ENCODE measurements around the gene USP53. TPM values are rescaled to one million over a fixed set of nuclear protein-coding genes. Genes with fewer than 3 reads are reported as not detected.
A peak's percentile ranks its signal among the peaks of the same experiment; 100 is the strongest.

The USP53 gene
- total RNA-seq, 3 donors from 2014 or later: 57.7 to 118 (median 67.6) TPM

DNA sequence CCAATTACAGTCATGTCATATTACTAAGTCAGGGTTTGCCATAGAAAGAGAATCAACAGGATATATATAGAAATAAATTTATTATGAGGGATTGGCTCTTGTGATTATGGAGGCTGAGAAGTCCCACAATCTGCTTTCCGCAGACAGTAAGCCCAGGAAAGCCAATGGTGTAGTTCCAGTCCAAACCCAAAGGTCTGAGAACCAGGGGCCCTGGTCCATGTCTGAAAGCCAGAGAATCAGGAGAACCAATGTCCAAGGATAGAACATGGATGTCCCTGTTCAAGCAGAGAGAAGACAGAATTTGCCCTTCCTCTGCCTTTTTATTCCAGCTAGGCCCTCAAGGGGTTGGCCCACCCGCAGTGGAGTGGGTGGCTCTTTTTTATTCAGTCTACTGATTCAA, 83.8 kb downstream of the USP53 start:
- no peak for DNase-seq

DNA sequence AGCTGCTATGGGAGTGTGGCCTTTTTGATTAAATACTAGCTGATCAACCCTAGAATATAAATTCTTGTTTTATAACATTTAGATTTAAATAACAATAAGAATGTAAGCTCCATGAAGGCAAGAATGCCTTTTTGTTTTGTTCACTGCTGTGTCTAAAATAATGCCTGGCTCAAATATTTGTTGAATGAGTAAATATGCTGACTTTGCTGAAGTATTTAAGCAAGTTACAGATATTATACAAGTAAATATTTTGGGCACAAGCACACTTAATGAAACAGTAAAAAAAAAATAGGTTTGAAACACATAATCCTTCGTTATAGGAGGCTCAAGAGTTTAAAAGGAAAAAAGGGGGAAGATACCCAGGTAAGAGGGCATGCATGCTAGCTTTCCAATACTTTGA, 85.3 kb downstream of the USP53 start:
- DNase-seq (no peak), ATAC-seq (no peak)
- no peak overlapping the region for H3K4me3 ChIP-seq
- H3K36me3 ChIP-seq (ENCODE audit: low read depth): no peaks in the 10 kb centered on the region
- H3K9me3 ChIP-seq: no peaks in the 10 kb centered on the region
- intact Hi-C loops (cut with DNase I, micrococcal nuclease): no loop called here
- TF ChIP-seq, protein P1, sequence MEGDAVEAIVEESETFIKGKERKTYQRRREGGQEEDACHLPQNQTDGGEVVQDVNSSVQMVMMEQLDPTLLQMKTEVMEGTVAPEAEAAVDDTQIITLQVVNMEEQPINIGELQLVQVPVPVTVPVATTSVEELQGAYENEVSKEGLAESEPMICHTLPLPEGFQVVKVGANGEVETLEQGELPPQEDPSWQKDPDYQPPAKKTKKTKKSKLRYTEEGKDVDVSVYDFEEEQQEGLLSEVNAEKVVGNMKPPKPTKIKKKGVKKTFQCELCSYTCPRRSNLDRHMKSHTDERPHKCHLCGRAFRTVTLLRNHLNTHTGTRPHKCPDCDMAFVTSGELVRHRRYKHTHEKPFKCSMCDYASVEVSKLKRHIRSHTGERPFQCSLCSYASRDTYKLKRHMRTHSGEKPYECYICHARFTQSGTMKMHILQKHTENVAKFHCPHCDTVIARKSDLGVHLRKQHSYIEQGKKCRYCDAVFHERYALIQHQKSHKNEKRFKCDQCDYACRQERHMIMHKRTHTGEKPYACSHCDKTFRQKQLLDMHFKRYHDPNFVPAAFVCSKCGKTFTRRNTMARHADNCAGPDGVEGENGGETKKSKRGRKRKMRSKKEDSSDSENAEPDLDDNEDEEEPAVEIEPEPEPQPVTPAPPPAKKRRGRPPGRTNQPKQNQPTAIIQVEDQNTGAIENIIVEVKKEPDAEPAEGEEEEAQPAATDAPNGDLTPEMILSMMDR (IDR thresholded peaks at IDR 0.05): no peak
- peaks cover 14% of the 10 kb centered on the region for H3K4me1 ChIP-seq (ENCODE audit: low read depth)

More for the DNA sequence above, 83.8 kb downstream of the USP53 start:
- ATAC-seq: no peak
- H3K36me3 ChIP-seq (ENCODE audit: low read depth): no peaks in the 10 kb centered on the region
- TF ChIP-seq, protein P1 (IDR thresholded peaks at IDR 0.05): no peak
- no peaks in the 10 kb centered on the region for H3K9me3 ChIP-seq
- no peak overlapping the region for H3K4me3 ChIP-seq
- intact Hi-C loops (cut with DNase I, micrococcal nuclease): no loop called here
- H3K4me1 ChIP-seq (ENCODE audit: low read depth): peaks cover 14% of the 10 kb centered on the region

DNA sequence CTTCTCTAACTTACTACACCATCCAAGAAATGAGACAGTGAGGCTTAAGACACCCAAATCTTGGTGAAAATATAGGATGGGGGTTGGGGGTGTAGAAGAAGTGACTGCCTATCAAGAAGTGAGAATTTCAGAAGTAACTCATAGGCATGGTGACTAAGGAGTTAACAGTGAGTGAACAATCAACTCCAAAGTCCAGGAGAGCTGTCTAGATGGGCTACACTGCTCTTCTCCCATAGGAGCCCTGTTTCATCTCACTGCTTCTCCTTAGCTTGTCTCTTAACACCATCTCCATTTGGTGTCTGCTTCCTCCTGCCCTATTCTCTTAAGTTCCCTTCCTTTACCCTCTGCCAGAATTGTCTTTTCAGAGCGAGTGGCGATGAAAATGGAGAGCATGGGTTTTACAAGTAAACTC, 86.8 kb downstream of the USP53 start:
- DNase-seq (peak in 1 of 3 donors; percentile 9), ATAC-seq (peak; percentile 35)
- Histone ChIP-seq H3K4me3 (peak overlapping the region; percentile 4), H3K4me1 (ENCODE audit: low read depth) (peaks cover 14% of the 10 kb centered on the region), H3K36me3 (ENCODE audit: low read depth) (no peaks in the 10 kb centered on the region), H3K9me3 (no peaks in the 10 kb centered on the region)
- intact Hi-C loops (cut with DNase I, micrococcal nuclease): no loop called here
- TF ChIP-seq, protein P1 (IDR thresholded peaks at IDR 0.05): no peak

DNA sequence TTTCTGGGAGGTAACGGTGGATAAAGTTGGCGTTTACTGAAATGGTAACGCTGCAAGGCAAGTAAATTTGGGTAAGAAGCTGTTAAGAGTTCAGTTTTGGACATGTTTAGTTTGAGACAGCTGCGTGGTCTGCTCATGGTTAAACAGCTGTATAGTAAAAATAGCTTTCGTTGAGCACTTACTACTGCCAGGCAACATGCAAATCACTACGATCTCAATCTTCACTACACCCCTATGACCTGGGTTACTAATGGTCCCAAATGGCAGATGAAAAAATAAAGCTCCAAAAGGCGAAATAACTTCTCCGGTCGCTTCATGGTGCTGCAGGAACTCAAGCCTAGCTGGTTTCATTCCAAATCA, 87.2 kb downstream of the USP53 start:
- DNase-seq (no peak), ATAC-seq (peak; percentile 12)
- Histone ChIP-seq H3K4me3 (peak overlapping the region; percentile 56), H3K9me3 (no peaks in the 10 kb centered on the region), H3K4me1 (ENCODE audit: low read depth) (peaks cover 14% of the 10 kb centered on the region), H3K36me3 (ENCODE audit: low read depth) (no peaks in the 10 kb centered on the region)
- intact Hi-C loops (cut with DNase I, micrococcal nuclease): no loop called here
- TF ChIP-seq, protein P1 (IDR thresholded peaks at IDR 0.05): no peak

DNA sequence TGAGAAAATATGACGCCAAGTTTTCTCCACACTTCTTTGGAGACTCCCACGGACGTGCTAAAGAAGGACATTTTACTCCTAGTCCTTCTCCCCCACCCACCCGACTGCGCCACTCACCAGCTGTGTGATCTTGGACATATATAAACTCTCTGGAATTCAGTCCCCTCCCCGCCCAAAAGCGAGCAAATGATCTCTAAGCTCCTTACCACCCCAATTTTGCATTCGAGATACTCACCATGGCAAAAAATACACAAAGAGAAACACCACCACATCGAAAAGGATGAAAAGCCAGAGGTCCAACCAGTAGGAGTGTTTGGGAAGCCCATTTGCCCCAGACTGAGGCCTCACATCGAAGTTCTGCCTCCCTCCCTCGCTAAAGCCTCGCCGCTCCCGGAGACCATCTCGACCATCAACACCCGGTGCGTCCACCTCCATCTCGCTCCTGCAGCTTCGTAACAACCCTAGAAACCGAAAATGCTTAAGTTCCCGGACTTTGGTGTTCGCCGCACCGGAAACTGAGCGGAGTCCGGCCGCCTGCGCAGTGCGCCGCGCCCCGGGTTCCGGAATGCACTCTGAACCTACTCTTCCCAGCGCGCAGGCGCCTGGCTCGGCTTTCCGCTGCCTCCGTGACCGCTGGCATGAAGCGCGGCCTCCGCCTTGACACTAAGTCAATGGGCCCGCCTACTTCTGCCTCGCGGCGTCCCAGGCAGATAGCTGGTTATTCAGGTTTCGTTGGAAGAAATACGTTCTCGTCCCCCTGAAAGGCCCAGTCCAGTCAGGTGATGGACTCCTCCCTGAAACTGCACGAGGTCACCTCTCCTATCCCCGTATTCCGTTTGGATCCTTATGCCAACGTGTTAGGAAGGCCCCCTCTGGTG, 87.8 kb downstream of the USP53 start:
- peaks cover 14% of the 10 kb centered on the region for H3K4me1 ChIP-seq (ENCODE audit: low read depth)
- TF ChIP-seq, protein P1 (IDR thresholded peaks at IDR 0.05): peak; percentile 9
- intact Hi-C loops (cut with DNase I, micrococcal nuclease): no loop called here

More for the DNA sequence above, 87.8 kb downstream of the USP53 start:
- Histone ChIP-seq H3K9me3 (no peaks in the 10 kb centered on the region), H3K4me3 (peak overlapping the region; percentile 56), H3K36me3 (ENCODE audit: low read depth) (no peaks in the 10 kb centered on the region)
- ATAC-seq: peak; percentile 98
- DNase-seq: peak; percentile 97 to 98 (median 98)

Data from mucosa of descending colon (tissue), 3 donors.